Natural killer cell (primary cell): Measurements from ENCODE around the gene GMCL2. TPM values are rescaled to one million over a fixed set of nuclear protein-coding genes. Genes with fewer than 3 reads are reported as not detected.

Experiments used
- ATAC-seq, 3 donors: fragments of 150-1000 bp in 2 of 3; fragments of 200-7000 bp in 1 of 3; cut with Tn5 transposase; 1 replicate in 1 of 3; 2 replicates in 2 of 3; pipeline ENCODE4 v1.10.0; 2021; ENCODE audit warnings: mild to moderate bottlenecking in 2 of 3, moderate library complexity in 2 of 3
- DNase-seq, 2 donors: peaks; one replicate each; pipeline versions ENCODE4 v3.0.0 to v3.0.0-alpha.2; 2013 to 2021; ENCODE audit warnings: mixed read lengths in 1 of 2
- H3K27ac ChIP-seq: one replicate; pipeline ENCODE4 v1.5.1; 2013; ENCODE audit warnings: mild to moderate bottlenecking, low read length
- H3K27me3 ChIP-seq: one replicate; pipeline ENCODE4 v1.6.1; 2013; ENCODE audit warnings: low read length; ENCODE audit not compliant: control insufficient read depth, insufficient read depth
- H3K36me3 ChIP-seq: one replicate; pipeline ENCODE4 v1.6.1; 2013; ENCODE audit warnings: low read length; ENCODE audit not compliant: control insufficient read depth, insufficient read depth
- H3K4me1 ChIP-seq: one replicate; pipeline ENCODE4 v1.6.1; 2013; ENCODE audit warnings: low read length; ENCODE audit not compliant: control insufficient read depth, insufficient read depth
- H3K4me3 ChIP-seq: one replicate; pipeline ENCODE4 v1.5.1; 2013; ENCODE audit warnings: low read length
- H3K9me3 ChIP-seq: one replicate; pipeline ENCODE4 v1.6.1; 2013; ENCODE audit warnings: low read length; ENCODE audit not compliant: control insufficient read depth, insufficient read depth
- H3K27ac Mint-ChIP-seq, 2 donors: one replicate each; pipeline ENCODE4 v1.8.0; 2022; ENCODE audit warnings: mild to moderate bottlenecking in 2 of 2, mixed read lengths in 2 of 2, moderate library complexity in 1 of 2
- H3K27me3 Mint-ChIP-seq, 2 donors: one replicate each; pipeline ENCODE4 v1.8.0; 2022; ENCODE audit warnings: low read depth in 2 of 2, mixed read lengths in 2 of 2
- H3K36me3 Mint-ChIP-seq: one replicate; pipeline ENCODE4 v1.8.0; 2022; ENCODE audit warnings: mixed read lengths
- H3K4me1 Mint-ChIP-seq, 2 donors: one replicate each; pipeline ENCODE4 v1.8.0; 2022; ENCODE audit warnings: mixed read lengths in 2 of 2
- H3K4me3 Mint-ChIP-seq: one replicate; pipeline ENCODE4 v1.8.0; 2022; ENCODE audit warnings: mild to moderate bottlenecking, moderate library complexity, mixed read lengths
- H3K9me3 Mint-ChIP-seq, 2 donors: one replicate each; pipeline ENCODE4 v1.8.0; 2022; ENCODE audit warnings: mixed read lengths in 2 of 2
- CTCF ChIP-seq: fragments of 200-600 bp; IDR thresholded peaks from one replicate; pipeline ENCODE4 v1.8.0; 2022; ENCODE audit warnings: antibody characterized with exemption
- WGBS: methylation state at CpG from one replicate; pipeline ENCODE4 v1.1.7; 2013; ENCODE audit warnings: missing lambda C conversion rate; ENCODE audit not compliant: insufficient coverage; 5-methylcytosine and 5-hydroxymethylcytosine counted together
- intact Hi-C: fragments of 100-400 bp; cut with micrococcal nuclease; formaldehyde crosslinking; loops from one replicate; pipeline ENCODE4 v1.14.2; 2022
- total RNA-seq, 4 donors: library from RNA; stranded (reverse); fragments of 120-200 nt in 1 of 4; gene quantifications; one replicate each; pipeline versions ENCODE4 v1.2.3 to v1.2.4, GENCODE V29; 2013 to 2022

GMCL2 gene
- total RNA-seq, 3 donors from 2014 or later (not counting 1 experiment from before 2014, with no cell fraction given): not detected

- ATAC-seq: no peak
- Histone ChIP-seq H3K27me3 (no peaks in the 10 kb centered on the region), H3K4me3 (no peak overlapping the region), H3K9me3 (no peaks in the 10 kb centered on the region), H3K36me3 (peaks cover 49% of the 10 kb centered on the region), H3K4me1 (peaks cover 19% of the 10 kb centered on the region), H3K27ac (no peak overlapping the region)
- no peak overlapping the region for H3K27ac Mint-ChIP-seq
- no peaks in the 10 kb centered on the region for H3K27me3 Mint-ChIP-seq
- WGBS: 89% methylated on average over 11 of the region's 11 CpGs
- H3K4me1 Mint-ChIP-seq: peaks cover 16 to 23% of the 10 kb centered on the region in 2 donors
- TF ChIP-seq CTCF: no peak
- no peaks in the 10 kb centered on the region for H3K9me3 Mint-ChIP-seq
- no peak for DNase-seq
- H3K36me3 Mint-ChIP-seq: peaks cover 6% of the 10 kb centered on the region
- no peak overlapping the region for H3K4me3 Mint-ChIP-seq
- intact Hi-C loops: no loop called here
Measured at GRCh38 chr5:178149199-178149932, 37.8 kb downstream of the GMCL2 start.

- Mint-ChIP-seq H3K4me1 (peaks cover 7 to 9% of the 10 kb centered on the region in 2 donors), H3K4me3 (no peak overlapping the region), H3K9me3 (no peaks in the 10 kb centered on the region), H3K27ac (no peak overlapping the region), H3K36me3 (peaks cover 6% of the 10 kb centered on the region), H3K27me3 (no peaks in the 10 kb centered on the region)
- H3K9me3 ChIP-seq: no peaks in the 10 kb centered on the region
- peaks cover 59% of the 10 kb centered on the region for H3K36me3 ChIP-seq
- DNase-seq: no peak
- WGBS: 93% methylated on average over 15 of the region's 15 CpGs
- intact Hi-C loops: no loop called here
- no peak for ATAC-seq
- no peaks in the 10 kb centered on the region for H3K27me3 ChIP-seq
- TF ChIP-seq CTCF: no peak
- H3K27ac ChIP-seq: no peak overlapping the region
- H3K4me3 ChIP-seq: no peak overlapping the region
- H3K4me1 ChIP-seq: peaks cover 5% of the 10 kb centered on the region
Measured at GRCh38 chr5:178147406-178147805, 39.8 kb downstream of the GMCL2 start.

- 70% methylated on average over 13 of the region's 14 CpGs for WGBS
- Histone ChIP-seq H3K4me1 (no peaks in the 10 kb centered on the region), H3K27me3 (no peaks in the 10 kb centered on the region), H3K27ac (no peak overlapping the region), H3K9me3 (no peaks in the 10 kb centered on the region), H3K36me3 (peaks cover 57% of the 10 kb centered on the region), H3K4me3 (no peak overlapping the region)
- ATAC-seq (peak; percentile 71 to 95 (median 94)), DNase-seq (peak; percentile 67 to 87)
- Mint-ChIP-seq H3K9me3 (no peaks in the 10 kb centered on the region), H3K27ac (no peak overlapping the region), H3K4me3 (no peak overlapping the region), H3K27me3 (no peaks in the 10 kb centered on the region), H3K36me3 (peaks cover 6% of the 10 kb centered on the region), H3K4me1 (no peaks in the 10 kb centered on the region)
- intact Hi-C loops: loop anchor here (1.0 kb wide), 2 partner anchors 18 to 70 kb away; no protein-coding TSS in a partner anchor
- peak; percentile 77 for TF ChIP-seq CTCF
Measured at GRCh38 chr5:178145965-178146820, 41.0 kb downstream of the GMCL2 start.
